ENCODE measurements around the gene DNAH11.
"Not testable (repeated sequence)": the region's sequence is repeated elsewhere in the genome, so short reads cannot be mapped to it uniquely, and the experiment has no call there.

The DNAH11 gene

DNA sequence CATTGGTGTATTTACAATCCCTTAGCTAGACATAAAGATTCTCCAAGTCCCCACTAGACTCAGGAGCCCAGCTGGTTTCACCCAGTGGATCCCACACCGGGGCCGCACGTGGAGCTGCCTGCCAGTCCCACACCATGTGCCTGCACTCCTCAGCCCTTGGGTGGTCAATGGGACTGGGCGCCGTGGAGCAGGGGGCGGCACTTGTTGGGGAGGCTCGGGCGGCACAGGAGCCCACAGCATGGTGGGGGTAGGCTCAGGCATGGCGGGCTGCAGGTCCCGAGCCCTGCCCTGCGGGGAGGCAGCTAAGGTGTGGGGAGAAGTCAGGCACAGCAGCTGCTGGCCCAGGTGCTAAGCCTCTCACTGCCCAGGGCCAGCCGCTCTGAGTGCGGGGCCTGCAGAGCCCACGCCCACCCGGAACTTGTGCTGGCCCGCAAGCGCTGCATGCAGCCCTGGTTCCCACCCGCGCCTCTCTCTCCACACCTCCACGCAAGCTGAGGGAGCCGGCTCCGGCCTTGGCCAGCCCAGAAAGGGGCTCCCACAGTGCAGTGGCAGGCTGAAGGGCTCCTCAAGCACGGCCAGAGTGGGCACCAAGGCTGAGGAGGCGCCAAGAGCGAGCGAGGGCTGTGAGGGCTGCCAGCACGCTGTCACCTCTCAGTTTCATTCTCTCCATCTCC lies 6.3 kb upstream of the DNAH11 start:
- not testable (repeated sequence) for ATAC-seq; H3K4me1 Mint-ChIP-seq; H3K27ac Mint-ChIP-seq; DNase-seq; H3K9me3 Mint-ChIP-seq; H3K36me3 Mint-ChIP-seq (ENCODE audit: low read depth); H3K4me3 Mint-ChIP-seq
- H3K27me3 Mint-ChIP-seq, result peaks cover 20% of the 10 kb centered on the region

DNA sequence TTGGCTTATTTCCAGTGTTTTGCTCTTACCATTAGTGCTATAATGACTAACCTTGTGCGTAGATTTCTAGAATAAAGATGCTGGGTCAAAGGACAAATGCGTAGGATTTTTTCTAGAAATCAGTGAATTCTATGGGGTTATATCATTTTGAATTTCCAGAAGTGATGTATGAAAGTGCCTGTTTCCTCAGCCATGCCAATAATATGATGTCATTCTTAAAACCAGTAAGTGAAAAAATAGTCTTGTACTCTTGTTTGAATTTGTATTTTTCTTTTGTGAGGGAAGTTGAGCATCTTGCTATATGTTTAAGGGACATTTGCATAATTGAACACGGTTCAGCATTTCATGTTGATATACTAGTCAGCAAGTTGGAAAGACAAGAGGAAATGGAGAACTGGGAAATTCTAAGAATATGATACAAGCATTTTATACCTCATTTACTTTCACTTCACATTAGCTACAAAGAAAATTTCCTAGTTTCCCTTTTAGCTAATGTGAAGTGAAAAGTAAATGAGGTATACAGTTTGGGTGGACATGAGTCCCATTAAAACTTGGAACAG lies 3.8 kb upstream of the DNAH11 start:
- Mint-ChIP-seq H3K27me3 (peaks cover 40% of the 10 kb centered on the region), H3K9me3 (peaks cover 3% of the 10 kb centered on the region), H3K4me3 (no peak overlapping the region), H3K27ac (no peak overlapping the region), H3K4me1 (peaks cover 7% of the 10 kb centered on the region), H3K36me3 (ENCODE audit: low read depth) (peaks cover 1% of the 10 kb centered on the region)
- DNase-seq, result no peak
- no peak for ATAC-seq

DNA sequence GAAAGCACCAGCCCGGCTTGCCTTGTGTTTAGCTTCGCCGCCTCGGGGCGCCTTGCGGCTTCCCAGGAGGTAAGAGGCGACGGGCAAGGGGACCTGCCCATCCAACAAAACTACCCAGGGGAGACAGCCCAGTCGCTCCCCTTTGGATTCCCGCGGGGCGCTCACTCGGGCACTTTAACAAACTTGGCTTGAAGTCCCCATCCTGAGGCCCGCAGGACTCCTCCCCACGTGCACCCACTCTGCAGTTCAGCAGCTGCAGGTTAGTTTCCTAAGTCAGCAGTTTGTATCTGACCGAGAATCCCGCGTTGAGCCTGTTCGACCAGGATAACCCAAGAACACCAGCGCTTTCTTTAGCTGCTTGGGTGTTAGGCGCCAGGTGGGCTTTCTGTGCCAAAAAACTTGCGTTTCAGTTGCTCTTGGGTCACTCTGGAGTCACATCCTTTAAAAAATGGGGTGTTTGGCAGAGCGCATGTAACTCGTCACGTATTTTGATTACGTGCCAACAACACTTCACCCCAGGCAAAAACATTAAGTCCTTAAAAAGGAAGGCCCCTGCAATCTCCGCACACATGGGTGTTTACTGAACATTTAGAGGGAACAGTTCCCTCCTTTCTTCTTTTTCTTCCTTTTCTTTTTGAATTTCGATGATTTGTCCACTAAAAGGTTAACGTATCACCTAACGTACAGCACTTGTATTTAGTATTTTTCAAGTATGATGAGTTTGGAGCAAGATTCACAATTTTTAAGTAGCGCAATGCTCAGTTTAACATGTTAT lies 876 bp downstream of the DNAH11 start:
- ATAC-seq (no peak), DNase-seq (peak; percentile 9)
- Mint-ChIP-seq H3K27ac (no peak overlapping the region), H3K27me3 (peaks cover 54% of the 10 kb centered on the region), H3K36me3 (ENCODE audit: low read depth) (no peaks in the 10 kb centered on the region), H3K4me3 (peak overlapping the region; percentile 42), H3K4me1 (peaks cover 8% of the 10 kb centered on the region), H3K9me3 (no peaks in the 10 kb centered on the region)

DNA sequence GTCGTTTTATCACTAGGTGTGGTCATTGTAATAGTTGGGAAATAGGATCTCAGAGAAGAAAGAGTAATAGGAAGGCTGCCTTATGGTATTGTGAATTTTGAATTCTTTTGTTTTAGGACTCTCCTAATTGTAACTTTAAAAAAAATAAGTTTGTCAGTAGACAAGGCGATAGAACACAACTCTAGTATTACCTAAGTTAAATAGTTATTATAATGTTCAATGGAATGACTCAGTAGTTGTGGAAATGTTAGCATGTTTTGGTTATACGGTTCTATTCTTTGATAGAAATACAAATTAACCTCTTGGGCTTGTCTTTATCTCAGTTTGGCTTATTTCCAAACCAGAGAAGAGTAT lies 1.4 kb downstream of the DNAH11 start:
- H3K27ac Mint-ChIP-seq, result no peak overlapping the region

DNA sequence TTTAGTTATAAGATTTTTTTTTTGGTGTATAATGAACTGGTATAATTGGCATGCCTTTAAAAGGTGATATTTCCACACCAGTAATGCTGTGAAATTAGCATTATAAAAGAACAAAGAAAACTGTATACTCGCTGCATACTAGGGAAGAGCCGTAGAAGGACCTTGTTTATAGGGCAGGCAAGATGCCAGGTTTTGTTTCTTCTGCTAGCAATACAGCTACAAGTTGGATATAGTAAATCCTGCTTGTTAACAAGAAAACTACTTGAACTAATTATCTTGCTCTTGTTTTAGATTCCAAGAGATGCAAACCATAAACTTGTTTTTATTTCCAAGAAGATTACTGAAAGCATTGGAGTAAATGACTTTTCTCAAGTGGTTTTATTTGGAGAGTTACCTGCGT lies 1.9 kb downstream of the DNAH11 start:
- H3K27ac Mint-ChIP-seq, result no peak overlapping the region
- H3K4me3 Mint-ChIP-seq, result no peak overlapping the region
- DNase-seq (no peak), ATAC-seq (no peak)
- peaks cover 51% of the 10 kb centered on the region for H3K27me3 Mint-ChIP-seq
- H3K36me3 Mint-ChIP-seq (ENCODE audit: low read depth), result no peaks in the 10 kb centered on the region
- H3K4me1 Mint-ChIP-seq, result peaks cover 8% of the 10 kb centered on the region
- no peaks in the 10 kb centered on the region for H3K9me3 Mint-ChIP-seq

More for the DNA sequence above, 1.4 kb downstream of the DNAH11 start:
- no peak for ATAC-seq
- H3K27me3 Mint-ChIP-seq, result peaks cover 54% of the 10 kb centered on the region
- peaks cover 8% of the 10 kb centered on the region for H3K4me1 Mint-ChIP-seq
- H3K9me3 Mint-ChIP-seq, result no peaks in the 10 kb centered on the region
- DNase-seq, result no peak
- H3K4me3 Mint-ChIP-seq, result peak overlapping the region; percentile 42
- H3K36me3 Mint-ChIP-seq (ENCODE audit: low read depth), result no peaks in the 10 kb centered on the region

DNA sequence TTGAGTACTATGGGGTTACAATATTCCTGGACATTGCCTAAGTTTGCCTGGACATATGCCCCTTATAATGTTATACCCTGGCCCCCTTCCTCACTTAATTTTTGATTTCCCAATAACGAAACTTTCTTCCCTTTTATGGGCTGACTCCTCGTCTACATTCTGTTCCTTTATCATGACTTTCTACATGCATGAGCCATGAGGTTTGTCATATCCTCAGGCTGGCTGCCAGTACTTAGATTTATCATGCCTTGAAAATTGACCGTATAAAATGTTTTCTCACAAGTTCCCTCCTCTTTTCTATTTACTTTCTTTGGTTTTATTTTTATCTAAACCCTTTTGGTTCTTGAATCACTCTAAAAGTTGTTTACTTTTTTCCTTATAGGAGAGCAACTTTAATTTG lies 4.7 kb downstream of the DNAH11 start:
- H3K27me3 Mint-ChIP-seq, result peaks cover 25% of the 10 kb centered on the region
- no peak overlapping the region for H3K4me3 Mint-ChIP-seq
- ATAC-seq (no peak), DNase-seq (no peak)
- H3K36me3 Mint-ChIP-seq (ENCODE audit: low read depth), result no peaks in the 10 kb centered on the region
- H3K4me1 Mint-ChIP-seq, result peaks cover 8% of the 10 kb centered on the region
- no peaks in the 10 kb centered on the region for H3K9me3 Mint-ChIP-seq
- H3K27ac Mint-ChIP-seq, result no peak overlapping the region

DNA sequence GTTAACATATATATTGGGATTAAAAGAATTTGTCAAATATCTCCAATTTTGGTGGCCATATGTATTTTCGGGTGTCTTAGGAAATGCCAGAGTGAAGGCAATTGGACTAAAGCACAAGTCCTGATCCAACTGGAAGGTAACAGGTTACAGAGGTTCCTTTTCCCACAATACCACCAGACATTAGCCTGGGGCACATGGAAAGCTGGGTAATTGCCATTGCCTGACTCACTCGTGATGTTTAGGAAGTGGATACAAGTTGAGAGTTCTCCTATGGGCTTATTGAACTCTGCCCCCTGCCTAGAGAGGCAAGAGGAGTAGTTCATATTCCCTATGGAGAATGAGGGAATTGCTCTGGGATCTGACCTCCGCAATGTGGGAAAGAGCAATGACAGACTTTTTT lies 5.7 kb downstream of the DNAH11 start:
- ATAC-seq (no peak), DNase-seq (no peak)
- no peak overlapping the region for H3K4me3 Mint-ChIP-seq
- H3K27ac Mint-ChIP-seq, result no peak overlapping the region
- H3K9me3 Mint-ChIP-seq, result no peaks in the 10 kb centered on the region
- H3K27me3 Mint-ChIP-seq, result peaks cover 19% of the 10 kb centered on the region
- no peaks in the 10 kb centered on the region for H3K36me3 Mint-ChIP-seq (ENCODE audit: low read depth)
- peaks cover 5% of the 10 kb centered on the region for H3K4me1 Mint-ChIP-seq

DNA sequence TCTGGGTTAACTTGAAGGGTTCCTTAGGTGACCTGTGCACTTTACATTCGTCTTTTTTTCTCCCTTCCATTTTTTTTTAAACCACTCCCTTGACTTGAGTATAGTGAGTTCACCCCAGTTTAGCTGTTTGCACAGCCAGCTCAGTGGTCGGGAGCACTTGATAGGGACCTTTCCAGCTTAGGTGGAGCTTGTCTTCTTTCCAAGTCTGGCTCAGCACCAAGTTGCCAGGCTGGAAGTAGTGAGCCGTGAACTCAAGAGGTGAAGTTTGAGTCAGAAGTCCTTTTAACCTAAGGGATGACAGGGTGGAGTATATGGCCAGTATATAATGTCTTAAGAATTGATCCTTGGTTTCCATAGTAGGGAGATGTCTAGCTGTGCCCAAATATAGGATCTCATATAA lies 7.2 kb downstream of the DNAH11 start:
- H3K27me3 Mint-ChIP-seq, result peaks cover 9% of the 10 kb centered on the region
- ATAC-seq, result no peak

DNA sequence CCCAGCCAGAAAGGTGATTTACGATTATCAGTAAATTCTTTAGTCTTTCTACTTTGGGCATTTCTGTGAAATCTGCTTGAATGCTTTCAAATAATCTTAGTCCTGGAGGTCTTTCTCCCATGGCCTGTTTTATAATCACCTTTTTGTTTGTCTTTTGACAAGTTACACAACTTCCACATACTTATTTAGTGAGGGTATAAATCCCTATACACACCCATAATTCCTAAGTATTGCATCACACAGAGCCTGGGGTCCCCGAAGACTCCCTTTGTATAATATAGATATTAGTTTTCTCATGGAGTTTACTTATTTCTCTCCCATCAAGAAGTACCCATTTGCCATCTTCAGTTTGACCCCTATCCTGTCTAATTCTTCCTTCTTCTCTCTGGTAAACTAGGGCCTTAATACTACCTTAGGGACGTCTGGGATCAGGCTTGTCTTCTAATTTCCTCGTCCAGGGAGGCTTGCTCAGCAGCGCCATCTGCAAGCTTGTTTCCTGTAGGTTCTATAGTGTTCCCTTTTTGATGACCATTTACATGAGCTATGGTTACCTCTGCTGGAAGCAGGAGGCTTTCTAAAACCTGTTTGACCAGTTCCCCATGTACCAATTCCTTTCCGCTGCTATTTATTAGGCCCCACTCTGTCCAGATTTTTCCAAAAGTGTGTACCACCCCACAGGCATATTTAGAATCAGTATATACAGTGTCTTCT lies 8.1 kb downstream of the DNAH11 start:
- Mint-ChIP-seq H3K9me3 (no peaks in the 10 kb centered on the region), H3K4me3 (no peak overlapping the region)

More for the DNA sequence above, 7.2 kb downstream of the DNAH11 start:
- DNase-seq, result no peak
- Mint-ChIP-seq H3K27ac (no peak overlapping the region), H3K4me1 (no peaks in the 10 kb centered on the region), H3K4me3 (no peak overlapping the region), H3K9me3 (no peaks in the 10 kb centered on the region), H3K36me3 (ENCODE audit: low read depth) (no peaks in the 10 kb centered on the region)

DNA sequence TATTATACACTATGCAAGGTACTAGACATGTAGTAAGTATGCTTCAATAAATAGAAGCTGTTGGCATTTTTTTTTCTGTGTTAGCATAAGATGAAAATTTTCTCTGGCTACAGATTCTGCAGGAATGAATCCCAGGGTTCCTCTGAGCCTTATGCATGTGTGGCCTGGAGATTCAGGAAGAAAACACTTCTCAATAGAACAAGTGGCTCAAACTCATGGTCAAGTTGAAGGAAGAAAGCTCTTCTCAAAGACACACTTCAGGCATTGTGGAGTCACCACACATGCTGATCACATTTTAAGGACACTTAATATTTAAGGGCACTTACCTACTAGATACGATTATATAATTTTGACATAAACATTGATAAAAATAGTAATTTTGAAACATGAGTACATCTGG lies 19.5 kb downstream of the DNAH11 start:
- no peak overlapping the region for H3K4me3 Mint-ChIP-seq
- H3K36me3 Mint-ChIP-seq (ENCODE audit: low read depth), result no peaks in the 10 kb centered on the region
- no peak for DNase-seq
- no peak overlapping the region for H3K27ac Mint-ChIP-seq
- no peaks in the 10 kb centered on the region for H3K9me3 Mint-ChIP-seq
- peaks cover 2% of the 10 kb centered on the region for H3K27me3 Mint-ChIP-seq
- no peaks in the 10 kb centered on the region for H3K4me1 Mint-ChIP-seq
- no peak for ATAC-seq

More for the DNA sequence above, 8.1 kb downstream of the DNAH11 start:
- no peaks in the 10 kb centered on the region for H3K36me3 Mint-ChIP-seq (ENCODE audit: low read depth)
- no peak overlapping the region for H3K27ac Mint-ChIP-seq
- DNase-seq (no peak), ATAC-seq (no peak)
- H3K27me3 Mint-ChIP-seq, result peaks cover 3% of the 10 kb centered on the region
- H3K4me1 Mint-ChIP-seq, result no peaks in the 10 kb centered on the region

DNA sequence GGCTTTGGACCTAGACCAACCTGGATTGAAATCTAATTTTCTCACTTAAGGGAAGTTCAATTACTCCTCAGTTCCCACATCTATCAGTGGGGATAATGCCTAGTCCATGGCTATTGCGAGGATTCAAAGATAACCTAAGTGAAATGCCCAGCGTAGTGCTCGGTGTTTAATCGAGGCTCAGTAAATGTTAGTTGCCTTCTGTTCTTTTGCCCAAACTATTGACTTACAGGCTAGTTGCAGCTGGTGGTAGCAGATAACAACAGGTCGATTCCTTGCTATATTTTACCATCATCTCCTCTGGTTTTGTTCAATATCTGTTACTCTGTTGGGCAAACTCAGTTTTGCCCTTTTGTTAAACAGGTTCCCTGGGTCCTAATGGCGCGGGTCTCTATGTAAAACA lies 22.8 kb downstream of the DNAH11 start:
- no peaks in the 10 kb centered on the region for H3K36me3 Mint-ChIP-seq (ENCODE audit: low read depth)
- H3K9me3 Mint-ChIP-seq, result no peaks in the 10 kb centered on the region

DNA sequence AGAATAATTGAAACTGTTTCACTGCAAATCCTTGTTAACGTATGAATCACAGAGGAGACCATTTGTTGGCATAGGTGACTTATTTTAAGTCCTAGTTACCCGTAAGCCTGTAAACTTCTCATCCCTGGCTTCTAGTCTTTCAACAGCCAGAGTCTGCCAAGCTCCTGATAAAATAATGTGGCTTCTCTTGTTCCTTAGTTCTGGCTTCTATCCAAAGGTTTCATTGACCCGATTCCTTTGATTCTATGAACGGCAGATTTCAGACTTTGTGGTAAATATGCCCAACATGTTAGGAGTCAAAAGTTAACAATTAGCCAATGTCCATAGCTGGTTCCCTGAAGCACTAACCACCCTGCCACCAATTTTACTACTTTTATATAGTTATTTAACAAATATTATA lies 23.3 kb downstream of the DNAH11 start:
- no peak overlapping the region for H3K27ac Mint-ChIP-seq
- H3K27me3 Mint-ChIP-seq, result no peaks in the 10 kb centered on the region
- H3K4me3 Mint-ChIP-seq, result no peak overlapping the region
- no peaks in the 10 kb centered on the region for H3K4me1 Mint-ChIP-seq
- no peaks in the 10 kb centered on the region for H3K36me3 Mint-ChIP-seq (ENCODE audit: low read depth)
- H3K9me3 Mint-ChIP-seq, result no peaks in the 10 kb centered on the region
- ATAC-seq (no peak), DNase-seq (no peak)

More for the DNA sequence above, 22.8 kb downstream of the DNAH11 start:
- Mint-ChIP-seq H3K27me3 (no peaks in the 10 kb centered on the region), H3K4me1 (no peaks in the 10 kb centered on the region), H3K4me3 (no peak overlapping the region), H3K27ac (no peak overlapping the region)
- DNase-seq, result no peak
- ATAC-seq, result no peak

DNA sequence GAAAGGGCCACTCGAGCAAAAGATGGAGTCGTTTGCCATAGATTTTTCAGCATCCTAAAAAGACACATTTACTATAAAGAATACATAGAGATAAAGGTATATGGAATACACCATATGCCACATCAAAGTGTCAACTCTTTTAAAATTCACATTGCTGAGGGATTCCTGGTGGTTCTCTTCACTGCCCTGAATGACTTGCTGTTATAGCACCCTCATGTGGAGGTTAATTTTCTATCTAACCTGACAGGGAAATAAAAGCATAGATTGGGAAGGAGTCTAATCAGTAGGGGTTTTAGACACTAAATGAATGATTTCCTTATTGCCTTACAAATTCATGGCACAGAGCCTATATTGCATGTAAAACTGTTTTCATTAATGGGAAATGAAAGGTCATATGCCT lies 25.9 kb downstream of the DNAH11 start:
- DNase-seq (no peak), ATAC-seq (no peak)
- Mint-ChIP-seq H3K27me3 (peaks cover 3% of the 10 kb centered on the region), H3K9me3 (no peaks in the 10 kb centered on the region), H3K36me3 (ENCODE audit: low read depth) (no peaks in the 10 kb centered on the region), H3K4me1 (no peaks in the 10 kb centered on the region), H3K4me3 (no peak overlapping the region), H3K27ac (no peak overlapping the region)

DNA sequence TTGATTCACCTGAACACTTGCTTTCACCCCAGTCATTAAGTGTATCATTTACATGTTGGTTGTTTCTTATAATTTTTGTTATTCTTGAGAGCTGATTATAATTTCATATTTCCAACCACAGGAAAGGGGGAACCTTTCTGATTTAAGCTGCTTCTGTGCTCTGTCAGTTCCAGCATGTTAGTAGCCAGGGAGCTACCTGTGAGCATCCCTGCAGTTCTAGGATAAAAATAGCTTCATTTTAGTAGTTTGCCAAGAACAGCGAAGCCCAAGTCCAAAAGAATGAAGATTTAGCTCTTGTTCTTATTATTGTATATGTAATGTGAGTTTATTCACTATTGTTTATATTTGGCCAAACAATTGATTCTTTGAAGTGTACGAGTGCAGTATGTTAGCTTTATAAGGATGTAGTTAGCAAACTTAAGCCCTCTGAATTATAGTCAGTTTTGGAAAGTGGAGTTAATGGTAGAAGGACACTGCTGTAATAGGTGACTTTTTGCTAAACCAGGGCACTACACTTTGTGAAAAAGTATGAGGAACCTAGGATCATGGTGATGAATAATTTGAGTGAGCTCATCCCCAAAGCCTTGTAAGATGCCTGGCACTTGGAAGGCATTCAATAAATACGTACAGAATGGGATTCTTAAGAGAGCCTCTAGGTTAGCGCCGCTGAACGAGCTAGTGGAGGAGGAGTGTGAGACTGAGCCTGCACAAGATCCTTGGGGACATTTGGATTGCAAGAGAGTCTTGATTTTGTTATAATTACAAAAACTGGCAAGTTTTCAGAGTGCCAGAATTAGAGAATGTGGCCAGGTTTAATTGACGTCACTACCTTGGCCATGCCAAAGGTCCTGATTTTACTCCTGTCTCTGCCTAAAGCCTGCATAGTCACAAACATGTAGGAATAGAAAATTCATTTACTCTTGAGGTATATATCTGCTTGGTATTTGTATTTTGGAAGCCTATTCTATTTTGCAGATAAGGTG lies 29.8 kb downstream of the DNAH11 start:
- no peaks in the 10 kb centered on the region for H3K4me1 Mint-ChIP-seq
- DNase-seq (no peak), ATAC-seq (no peak)
- no peak overlapping the region for H3K4me3 Mint-ChIP-seq
- no peaks in the 10 kb centered on the region for H3K9me3 Mint-ChIP-seq
- peaks cover 6% of the 10 kb centered on the region for H3K27me3 Mint-ChIP-seq
- H3K27ac Mint-ChIP-seq, result no peak overlapping the region
- H3K36me3 Mint-ChIP-seq (ENCODE audit: low read depth), result no peaks in the 10 kb centered on the region
